GM12878 (cell line): ENCODE measurements around the gene NXPH1.
"Not testable (repeated sequence)": the region's sequence is repeated elsewhere in the genome, so short reads cannot be mapped to it uniquely, and the experiment has no call there.

Experiments
- CHD2 ChIP-seq: IDR thresholded peaks from 2 replicates; pipeline ENCODE4 v1.6.1; 2011; ENCODE audit warnings: low read depth, low read length, improper control_type of control experiment, borderline replicate concordance
- EP300 ChIP-seq, 2 experiments: fragments of 150-350 bp in 1 of 2; IDR thresholded peaks; 2 replicates each; pipeline ENCODE4 v1.6.1; 2011 to 2012; ENCODE audit warnings: low read depth in 2 of 2, low read length in 2 of 2, borderline replicate concordance in 1 of 2, improper control_type of control experiment in 1 of 2, inconsistent platforms in 1 of 2; ENCODE audit not compliant: control insufficient read depth in 1 of 2
- EZH2 ChIP-seq: IDR thresholded peaks from 2 replicates; pipeline ENCODE4 v1.6.1; 2012; ENCODE audit warnings: low read depth, mild to moderate bottlenecking, control low read depth, inconsistent platforms, low read length, borderline replicate concordance; ENCODE audit not compliant: control insufficient read depth
- JUND ChIP-seq: IDR thresholded peaks from 2 replicates; pipeline ENCODE4 v1.6.1; 2012; ENCODE audit warnings: low read depth, mild to moderate bottlenecking, low read length, improper control_type of control experiment, moderate library complexity
- NRF1 ChIP-seq: conservative IDR thresholded peaks from 2 replicates; pipeline ENCODE4 v1.6.1; 2011; ENCODE audit warnings: mild to moderate bottlenecking, low read depth, low read length, improper control_type of control experiment
- POLR2AphosphoS5 ChIP-seq: IDR thresholded peaks from 2 replicates; pipeline ENCODE4 v1.6.1; 2011; ENCODE audit warnings: mild to moderate bottlenecking, low read length, inconsistent platforms
- TF ChIP-seq, protein P1 (sequence below): fragments of 450-650 bp; formaldehyde crosslinking; IDR thresholded peaks from 2 replicates; pipeline ENCODE4 v1.5.0; 2022; ENCODE audit warnings: mild to moderate bottlenecking, missing genetic modification characterization
- TF ChIP-seq, protein P2 (sequence below): fragments of 450-650 bp; formaldehyde crosslinking; IDR thresholded peaks from 2 replicates; pipeline ENCODE4 v1.4.0; 2022; ENCODE audit warnings: mild to moderate bottlenecking, moderate library complexity
- TF ChIP-seq, protein P3 (sequence below): IDR thresholded peaks from 2 replicates; pipeline ENCODE4 v1.6.1; 2011; ENCODE audit warnings: low read depth, low read length, improper control_type of control experiment, borderline replicate concordance
- TF ChIP-seq, protein P4 (sequence below): fragments of 450-650 bp; IDR thresholded peaks from 2 replicates; pipeline ENCODE4 v1.6.1; 2016; ENCODE audit warnings: mild to moderate bottlenecking

DNA sequence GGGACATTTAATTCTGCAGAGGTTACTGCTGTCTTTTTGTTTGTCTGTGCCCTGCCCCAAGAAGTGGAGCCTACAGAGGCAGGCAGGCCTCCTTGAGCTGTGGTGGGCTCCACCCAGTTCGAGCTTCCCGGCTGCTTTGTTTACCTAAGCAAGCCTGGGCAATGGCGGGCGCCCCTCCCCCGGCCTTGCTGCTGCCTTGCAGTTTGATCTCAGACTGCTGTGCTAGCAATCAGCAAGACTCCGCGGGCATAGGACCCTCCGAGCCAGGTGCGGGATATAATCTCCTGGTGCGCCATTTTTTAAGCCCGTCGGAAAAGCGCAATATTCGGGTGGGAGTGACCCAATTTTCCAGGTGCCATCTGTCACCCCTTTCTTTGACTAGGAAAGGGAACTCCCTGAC is 298.3 kb downstream of the NXPH1 start:
- TF ChIP-seq, protein P1, sequence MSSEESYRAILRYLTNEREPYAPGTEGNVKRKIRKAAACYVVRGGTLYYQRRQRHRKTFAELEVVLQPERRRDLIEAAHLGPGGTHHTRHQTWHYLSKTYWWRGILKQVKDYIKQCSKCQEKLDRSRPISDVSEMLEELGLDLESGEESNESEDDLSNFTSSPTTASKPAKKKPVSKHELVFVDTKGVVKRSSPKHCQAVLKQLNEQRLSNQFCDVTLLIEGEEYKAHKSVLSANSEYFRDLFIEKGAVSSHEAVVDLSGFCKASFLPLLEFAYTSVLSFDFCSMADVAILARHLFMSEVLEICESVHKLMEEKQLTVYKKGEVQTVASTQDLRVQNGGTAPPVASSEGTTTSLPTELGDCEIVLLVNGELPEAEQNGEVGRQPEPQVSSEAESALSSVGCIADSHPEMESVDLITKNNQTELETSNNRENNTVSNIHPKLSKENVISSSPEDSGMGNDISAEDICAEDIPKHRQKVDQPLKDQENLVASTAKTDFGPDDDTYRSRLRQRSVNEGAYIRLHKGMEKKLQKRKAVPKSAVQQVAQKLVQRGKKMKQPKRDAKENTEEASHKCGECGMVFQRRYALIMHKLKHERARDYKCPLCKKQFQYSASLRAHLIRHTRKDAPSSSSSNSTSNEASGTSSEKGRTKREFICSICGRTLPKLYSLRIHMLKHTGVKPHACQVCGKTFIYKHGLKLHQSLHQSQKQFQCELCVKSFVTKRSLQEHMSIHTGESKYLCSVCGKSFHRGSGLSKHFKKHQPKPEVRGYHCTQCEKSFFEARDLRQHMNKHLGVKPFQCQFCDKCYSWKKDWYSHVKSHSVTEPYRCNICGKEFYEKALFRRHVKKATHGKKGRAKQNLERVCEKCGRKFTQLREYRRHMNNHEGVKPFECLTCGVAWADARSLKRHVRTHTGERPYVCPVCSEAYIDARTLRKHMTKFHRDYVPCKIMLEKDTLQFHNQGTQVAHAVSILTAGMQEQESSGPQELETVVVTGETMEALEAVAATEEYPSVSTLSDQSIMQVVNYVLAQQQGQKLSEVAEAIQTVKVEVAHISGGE (CRISPR knock-in tag): not testable (repeated sequence)
- TF ChIP-seq, protein P2, sequence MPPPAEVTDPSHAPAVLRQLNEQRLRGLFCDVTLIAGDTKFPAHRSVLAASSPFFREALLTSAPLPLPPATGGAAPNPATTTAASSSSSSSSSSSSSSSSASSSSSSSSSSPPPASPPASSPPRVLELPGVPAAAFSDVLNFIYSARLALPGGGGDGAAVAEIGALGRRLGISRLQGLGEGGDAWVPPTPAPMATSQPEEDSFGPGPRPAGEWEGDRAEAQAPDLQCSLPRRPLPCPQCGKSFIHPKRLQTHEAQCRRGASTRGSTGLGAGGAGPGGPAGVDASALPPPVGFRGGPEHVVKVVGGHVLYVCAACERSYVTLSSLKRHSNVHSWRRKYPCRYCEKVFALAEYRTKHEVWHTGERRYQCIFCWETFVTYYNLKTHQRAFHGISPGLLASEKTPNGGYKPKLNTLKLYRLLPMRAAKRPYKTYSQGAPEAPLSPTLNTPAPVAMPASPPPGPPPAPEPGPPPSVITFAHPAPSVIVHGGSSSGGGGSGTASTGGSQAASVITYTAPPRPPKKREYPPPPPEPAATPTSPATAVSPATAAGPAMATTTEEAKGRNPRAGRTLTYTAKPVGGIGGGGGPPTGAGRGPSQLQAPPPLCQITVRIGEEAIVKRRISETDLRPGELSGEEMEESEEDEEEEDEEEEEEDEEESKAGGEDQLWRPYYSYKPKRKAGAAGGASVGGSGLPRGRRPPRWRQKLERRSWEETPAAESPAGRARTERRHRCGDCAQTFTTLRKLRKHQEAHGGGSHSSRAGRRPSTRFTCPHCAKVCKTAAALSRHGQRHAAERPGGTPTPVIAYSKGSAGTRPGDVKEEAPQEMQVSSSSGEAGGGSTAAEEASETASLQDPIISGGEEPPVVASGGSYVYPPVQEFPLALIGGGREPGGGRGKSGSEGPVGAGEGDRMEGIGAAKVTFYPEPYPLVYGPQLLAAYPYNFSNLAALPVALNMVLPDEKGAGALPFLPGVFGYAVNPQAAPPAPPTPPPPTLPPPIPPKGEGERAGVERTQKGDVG (CRISPR knock-in tag): not testable (repeated sequence)
- TF ChIP-seq, protein P3, sequence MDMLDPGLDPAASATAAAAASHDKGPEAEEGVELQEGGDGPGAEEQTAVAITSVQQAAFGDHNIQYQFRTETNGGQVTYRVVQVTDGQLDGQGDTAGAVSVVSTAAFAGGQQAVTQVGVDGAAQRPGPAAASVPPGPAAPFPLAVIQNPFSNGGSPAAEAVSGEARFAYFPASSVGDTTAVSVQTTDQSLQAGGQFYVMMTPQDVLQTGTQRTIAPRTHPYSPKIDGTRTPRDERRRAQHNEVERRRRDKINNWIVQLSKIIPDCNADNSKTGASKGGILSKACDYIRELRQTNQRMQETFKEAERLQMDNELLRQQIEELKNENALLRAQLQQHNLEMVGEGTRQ: not testable (repeated sequence)
- TF ChIP-seq, protein P4, sequence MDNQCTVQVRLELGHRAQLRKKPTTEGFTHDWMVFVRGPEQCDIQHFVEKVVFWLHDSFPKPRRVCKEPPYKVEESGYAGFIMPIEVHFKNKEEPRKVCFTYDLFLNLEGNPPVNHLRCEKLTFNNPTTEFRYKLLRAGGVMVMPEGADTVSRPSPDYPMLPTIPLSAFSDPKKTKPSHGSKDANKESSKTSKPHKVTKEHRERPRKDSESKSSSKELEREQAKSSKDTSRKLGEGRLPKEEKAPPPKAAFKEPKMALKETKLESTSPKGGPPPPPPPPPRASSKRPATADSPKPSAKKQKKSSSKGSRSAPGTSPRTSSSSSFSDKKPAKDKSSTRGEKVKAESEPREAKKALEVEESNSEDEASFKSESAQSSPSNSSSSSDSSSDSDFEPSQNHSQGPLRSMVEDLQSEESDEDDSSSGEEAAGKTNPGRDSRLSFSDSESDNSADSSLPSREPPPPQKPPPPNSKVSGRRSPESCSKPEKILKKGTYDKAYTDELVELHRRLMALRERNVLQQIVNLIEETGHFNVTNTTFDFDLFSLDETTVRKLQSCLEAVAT: not testable (repeated sequence)
- not testable (repeated sequence) for TF ChIP-seq EP300 (IDR thresholded peaks at IDR 0.05; ENCODE audit: borderline replicate concordance in 1 of 2, control insufficient read depth in 1 of 2, low read depth in 2 of 2, low read length in 2 of 2); EZH2; JUND; CHD2; NRF1; POLR2AphosphoS5
